Right lobe of liver (tissue), 6 donors: ENCODE data around the gene DIAPH3. TPM values are rescaled to one million over a fixed set of nuclear protein-coding genes. Genes with fewer than 3 reads are reported as not detected.

Experiments
- ATAC-seq, 4 donors: fragments of 200-7000 bp; cut with Tn5 transposase; one replicate each; pipeline ENCODE4 v1.9.1; 2020; ENCODE audit warnings: mild to moderate bottlenecking in 4 of 4, moderate library complexity in 4 of 4
- DNase-seq, 3 donors: peaks; one replicate each; pipeline ENCODE4 v3.0.0-alpha.2; 2020
- H3K27ac ChIP-seq, 3 donors: fragments of 200-600 bp; one replicate each; pipeline ENCODE4 v1.8.0; 2022
- H3K27me3 ChIP-seq, 2 donors: fragments of 200-600 bp; one replicate each; pipeline ENCODE4 v1.8.0; 2022
- H3K36me3 ChIP-seq, 4 donors: fragments of 200-600 bp; sonication (generic) in 1 of 4; one replicate each; pipeline versions ENCODE4 v1.5.1 to v1.8.0; 2017 to 2022; ENCODE audit warnings: control low read depth in 1 of 4
- H3K4me1 ChIP-seq, 4 donors: fragments of 200-600 bp; sonication (generic) in 1 of 4; one replicate each; pipeline versions ENCODE4 v1.5.1 to v1.8.0; 2017 to 2022; ENCODE audit warnings: control low read depth in 1 of 4
- H3K4me3 ChIP-seq, 3 donors: fragments of 200-600 bp; one replicate each; pipeline ENCODE4 v1.8.0; 2022
- H3K9me3 ChIP-seq, 4 donors: fragments of 200-600 bp; sonication (generic) in 1 of 4; one replicate each; pipeline versions ENCODE4 v1.5.1 to v1.8.0; 2017 to 2022; ENCODE audit warnings: control low read depth in 1 of 4
- CTCF ChIP-seq, 4 donors: fragments of 200-600 bp in 3 of 4; fragments of 450-650 bp in 1 of 4; IDR thresholded peaks; one replicate each; pipeline versions ENCODE4 v1.5.1 to v1.8.0; 2016 to 2022; ENCODE audit warnings: antibody characterized with exemption in 4 of 4, mild to moderate bottlenecking in 2 of 4
- POLR2A ChIP-seq: fragments of 450-650 bp; IDR thresholded peaks from one replicate; pipeline ENCODE4 v1.6.1; 2017; ENCODE audit warnings: antibody characterized with exemption, mild to moderate bottlenecking
- WGBS: methylation state at CpG from one replicate; pipeline ENCODE4 v1.1.6; 2018; ENCODE audit warnings: low coverage, low lambda C conversion rate; ENCODE audit not compliant: insufficient coverage; ENCODE audit errors: missing lambda C conversion rate; 5-methylcytosine and 5-hydroxymethylcytosine counted together
- intact Hi-C, 2 donors: fragments of 100-400 bp; cut with DNase I; formaldehyde crosslinking; loops; one replicate each; pipeline versions ENCODE4 v1.11.2 to v1.14.1; 2022
- total RNA-seq, 6 experiments: library from RNA; depleted of rRNA in 2 of 6; stranded (reverse); fragments of >200 nt in 2 of 6; fragmentation: NEBNext Ultra II Directional in 3 of 6; extraction: Animal tissue kit (Norgen Biotek cat#: 25700) in 3 of 6; gene quantifications; one replicate each; pipeline versions ENCODE4 v1.1.0 to v1.2.4, GENCODE V29; 2016 to 2023
- donor health status: DM: no; HTN: yes; CAD: no.
- donor health status: DM: no; HTN: no; CAD: no.
- donor health status: DM: no; HTN: no; CAD: no.
- donor health status: DM: no; HTN: yes; CAD: no.
- donor health status: DM: no; HTN: yes; CAD: no.

Gene DIAPH3
- total RNA-seq, 6 experiments from 2014 or later: 0.10 to 1.6 (median 0.93) TPM; not detected in 1

DNA sequence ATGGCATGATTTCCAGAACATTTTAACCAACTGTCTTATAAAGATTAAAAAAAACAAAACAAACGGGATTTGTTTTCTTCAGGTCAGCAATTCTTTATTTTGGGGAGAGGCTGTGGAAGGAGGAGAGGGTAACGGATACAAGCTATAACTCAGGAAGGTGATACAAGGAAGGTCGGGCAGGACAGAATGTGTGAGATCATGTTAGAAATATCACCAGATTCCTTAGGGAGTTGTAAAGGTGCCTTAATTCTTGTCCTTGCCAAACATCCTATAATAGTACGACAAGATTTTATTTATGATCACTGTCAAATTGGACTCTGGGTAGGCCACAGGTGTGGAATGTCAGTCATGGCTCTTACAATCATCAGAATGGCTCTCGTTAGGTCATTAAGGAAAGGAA lies 503.1 kb downstream of the DIAPH3 start:
- H3K4me3 ChIP-seq: no peak overlapping the region
- no peaks in the 10 kb centered on the region for H3K9me3 ChIP-seq
- TF ChIP-seq POLR2A (no peak), CTCF (IDR thresholded peaks at IDR 0.05) (no peak)
- no peak for DNase-seq
- WGBS: 93% methylated on average over 5 of the region's 5 CpGs
- intact Hi-C loops: no loop called here
- no peaks in the 10 kb centered on the region for H3K36me3 ChIP-seq
- no peaks in the 10 kb centered on the region for H3K27me3 ChIP-seq
- H3K27ac ChIP-seq: no peak overlapping the region
- no peaks in the 10 kb centered on the region for H3K4me1 ChIP-seq
- no peak for ATAC-seq

- H3K4me1 ChIP-seq: no peaks in the 10 kb centered on the region
- H3K36me3 ChIP-seq: no peaks in the 10 kb centered on the region
- no peaks in the 10 kb centered on the region for H3K27me3 ChIP-seq
- no peak overlapping the region for H3K27ac ChIP-seq
- intact Hi-C loops: no loop called here
- TF ChIP-seq POLR2A (no peak), CTCF (IDR thresholded peaks at IDR 0.05) (no peak)
- H3K4me3 ChIP-seq: no peak overlapping the region
- no peak for DNase-seq
- no peaks in the 10 kb centered on the region for H3K9me3 ChIP-seq
- WGBS: 100% methylated on average over 4 of the region's 5 CpGs
- no peak for ATAC-seq
Measured at GRCh38 chr13:59659981-59660380, 503.7 kb downstream of the DIAPH3 start.

GRCh38 chr13:59658738-59659330 lies 504.9 kb downstream of the DIAPH3 start:
- H3K27me3 ChIP-seq: no peaks in the 10 kb centered on the region
- H3K27ac ChIP-seq: no peak overlapping the region
- intact Hi-C loops: no loop called here
- WGBS: 87% methylated on average over 6 of the region's 6 CpGs
- DNase-seq: no peak
- TF ChIP-seq POLR2A (no peak), CTCF (IDR thresholded peaks at IDR 0.05) (no peak)
- no peaks in the 10 kb centered on the region for H3K4me1 ChIP-seq
- no peak overlapping the region for H3K4me3 ChIP-seq
- H3K9me3 ChIP-seq: no peaks in the 10 kb centered on the region
- no peak for ATAC-seq
- H3K36me3 ChIP-seq: no peaks in the 10 kb centered on the region

GRCh38 chr13:59658027-59658737 lies 505.5 kb downstream of the DIAPH3 start:
- no peak overlapping the region for H3K4me3 ChIP-seq

More at GRCh38 chr13:59658027-59658737, 505.5 kb downstream of the DIAPH3 start:
- Histone ChIP-seq H3K27me3 (no peaks in the 10 kb centered on the region), H3K36me3 (no peaks in the 10 kb centered on the region), H3K4me1 (no peaks in the 10 kb centered on the region), H3K9me3 (no peaks in the 10 kb centered on the region), H3K27ac (no peak overlapping the region)
- no peak for TF ChIP-seq CTCF (IDR thresholded peaks at IDR 0.05)
- no peak for TF ChIP-seq POLR2A
- DNase-seq: no peak
- ATAC-seq: no peak
- intact Hi-C loops: no loop called here
- WGBS: 77% methylated on average over 10 of the region's 12 CpGs
